Sigmoid colon (tissue), 7 donors: ENCODE measurements around the gene TCF25. TPM values are rescaled to one million over a fixed set of nuclear protein-coding genes. Genes with fewer than 3 reads are reported as not detected.

Experiments used
- DNase-seq: peaks from one replicate; pipeline ENCODE4 v3.0.0-alpha.2; 2019
- H3K27ac ChIP-seq, 4 donors: fragments of 200-600 bp; sonication (generic); one replicate each; pipeline ENCODE4 v1.5.1; 2016 to 2019; ENCODE audit warnings: mild to moderate bottlenecking in 1 of 4
- H3K27me3 ChIP-seq, 3 donors: fragments of 200-600 bp; sonication (generic); one replicate each; pipeline ENCODE4 v1.5.1; 2019; ENCODE audit warnings: mild to moderate bottlenecking in 1 of 3
- H3K36me3 ChIP-seq, 4 donors: fragments of 200-600 bp; sonication (generic); one replicate each; pipeline ENCODE4 v1.5.1; 2016 to 2019
- H3K4me1 ChIP-seq, 4 donors: fragments of 200-600 bp; sonication (generic); one replicate each; pipeline ENCODE4 v1.5.1; 2017 to 2019
- H3K4me3 ChIP-seq, 4 donors: fragments of 200-600 bp; sonication (generic); one replicate each; pipeline ENCODE4 v1.5.1; 2017 to 2019; ENCODE audit warnings: mild to moderate bottlenecking in 2 of 4, moderate library complexity in 1 of 4
- H3K9me3 ChIP-seq, 4 donors: fragments of 200-600 bp in 3 of 4; sonication (generic) in 3 of 4; one replicate each; pipeline versions ENCODE4 v1.5.1 to v1.6.1; 2013 to 2019
- CTCF ChIP-seq, 4 experiments: fragments of 450-650 bp in 3 of 4; fragments of 200-600 bp in 1 of 4; IDR thresholded peaks; one replicate each; pipeline ENCODE4 v1.5.1; 2016 to 2019; ENCODE audit warnings: antibody characterized with exemption in 4 of 4, mild to moderate bottlenecking in 3 of 4, moderate library complexity in 2 of 4
- EP300 ChIP-seq, 4 donors: sonication (generic); formaldehyde crosslinking; IDR thresholded peaks; one replicate each; pipeline ENCODE4 v1.6.1; 2017; ENCODE audit warnings: antibody characterized with exemption in 4 of 4
- POLR2A ChIP-seq, 2 donors: fragments of 450-650 bp; IDR thresholded peaks; one replicate each; pipeline ENCODE4 v1.6.1; 2016; ENCODE audit warnings: antibody characterized with exemption in 2 of 2, mild to moderate bottlenecking in 2 of 2, moderate library complexity in 2 of 2
- POLR2AphosphoS5 ChIP-seq, 4 donors: sonication (generic); formaldehyde crosslinking; IDR thresholded peaks; one replicate each; pipeline ENCODE4 v1.6.1; 2017; ENCODE audit warnings: antibody characterized with exemption in 4 of 4
- WGBS, 2 donors: extraction: QIAGEN DNeasy Blood & Tissue Kit; methylation state at CpG; one replicate each; pipeline ENCODE4 v1.1.7; 2013; 5-methylcytosine and 5-hydroxymethylcytosine counted together
- intact Hi-C: fragments of 100-400 bp; cut with DNase I; formaldehyde crosslinking; loops from one replicate; pipeline ENCODE4 v1.15.1; 2023
- polyA plus RNA-seq, 3 donors: library from polyadenylated mRNA; stranded (reverse); fragments of 200-250 nt; gene quantifications; one replicate each; pipeline ENCODE4 v1.2.3, GENCODE V29; 2013
- total RNA-seq, 4 donors: library from RNA; depleted of rRNA; stranded (reverse); fragments of >200 nt; gene quantifications; one replicate each; pipeline ENCODE4 v1.1.0, GENCODE V29; 2016
- donor health status: healthy with polysubstance abuse.
- donor health status: Bipolar disorder and iron deficiency.
- donor health status: healthy.

Gene TCF25
- total and polyA plus RNA-seq, 7 donors, result 89.7 to 244 (median 132) TPM

- Histone ChIP-seq H3K27ac (no peak overlapping the region), H3K4me1 (no peaks in the 10 kb centered on the region), H3K36me3 (no peaks in the 10 kb centered on the region), H3K9me3 (no peaks in the 10 kb centered on the region), H3K4me3 (no peak overlapping the region), H3K27me3 (no peaks in the 10 kb centered on the region)
- intact Hi-C loops, result no loop called here
- DNase-seq, result no peak
- TF ChIP-seq POLR2AphosphoS5 (IDR thresholded peaks at IDR 0.05), result no peak
- TF ChIP-seq EP300 (IDR thresholded peaks at IDR 0.05), result no peak
- TF ChIP-seq POLR2A (IDR thresholded peaks at IDR 0.05), result no peak
- TF ChIP-seq CTCF (IDR thresholded peaks at IDR 0.05), result no peak
- WGBS, 2 donors, result 82% methylated on average over 26 of the region's 26 CpGs
Measured at GRCh38 chr16:89842471-89843408, 30.7 kb upstream of the TCF25 start.

- Histone ChIP-seq H3K9me3 (no peaks in the 10 kb centered on the region), H3K36me3 (no peaks in the 10 kb centered on the region), H3K4me1 (no peaks in the 10 kb centered on the region), H3K4me3 (no peak overlapping the region), H3K27me3 (no peaks in the 10 kb centered on the region), H3K27ac (no peak overlapping the region)
- intact Hi-C loops, result no loop called here
- TF ChIP-seq POLR2A (IDR thresholded peaks at IDR 0.05) (no peak), CTCF (IDR thresholded peaks at IDR 0.05) (no peak), EP300 (IDR thresholded peaks at IDR 0.05) (no peak), POLR2AphosphoS5 (IDR thresholded peaks at IDR 0.05) (no peak)
- no peak for DNase-seq
- WGBS, 2 donors, result 70 to 75% methylated on average over 19 of the region's 20 CpGs
Measured at GRCh38 chr16:89843409-89844350, 29.7 kb upstream of the TCF25 start.

GRCh38 chr16:89844739-89845339, 28.6 kb upstream of the TCF25 start:
- DNase-seq, result no peak
- no peak for TF ChIP-seq CTCF (IDR thresholded peaks at IDR 0.05)
- TF ChIP-seq POLR2A (IDR thresholded peaks at IDR 0.05), result no peak
- no peak for TF ChIP-seq POLR2AphosphoS5 (IDR thresholded peaks at IDR 0.05)
- TF ChIP-seq EP300 (IDR thresholded peaks at IDR 0.05), result no peak
- H3K9me3 ChIP-seq, result no peaks in the 10 kb centered on the region
- H3K4me1 ChIP-seq, result no peaks in the 10 kb centered on the region
- no peaks in the 10 kb centered on the region for H3K36me3 ChIP-seq
- H3K4me3 ChIP-seq, result no peak overlapping the region
- intact Hi-C loops, result no loop called here
- WGBS, 2 donors, result 71 to 80% methylated on average over 13 of the region's 13 CpGs
- no peaks in the 10 kb centered on the region for H3K27me3 ChIP-seq
- H3K27ac ChIP-seq, result no peak overlapping the region

- DNase-seq, result no peak
- no peaks in the 10 kb centered on the region for H3K4me1 ChIP-seq
- H3K27me3 ChIP-seq, result no peaks in the 10 kb centered on the region
- no peaks in the 10 kb centered on the region for H3K9me3 ChIP-seq
- TF ChIP-seq CTCF (IDR thresholded peaks at IDR 0.05) (no peak), POLR2A (IDR thresholded peaks at IDR 0.05) (no peak), EP300 (IDR thresholded peaks at IDR 0.05) (no peak), POLR2AphosphoS5 (IDR thresholded peaks at IDR 0.05) (no peak)
- H3K4me3 ChIP-seq, result no peak overlapping the region
- WGBS, 2 donors, result 45 to 69% methylated on average over 13 of the region's 13 CpGs
- no peaks in the 10 kb centered on the region for H3K36me3 ChIP-seq
- no peak overlapping the region for H3K27ac ChIP-seq
- intact Hi-C loops, result no loop called here
Measured at GRCh38 chr16:89845417-89845816, 28.0 kb upstream of the TCF25 start.
